Endothelial cell (in vitro differentiated cells): ENCODE results near the gene PCNX2. TPM values are rescaled to one million over a fixed set of nuclear protein-coding genes. Genes with fewer than 3 reads are reported as not detected.
A peak's percentile ranks its signal among the peaks of the same experiment; 100 is the strongest.
"Not testable (repeated sequence)": the region's sequence is repeated elsewhere in the genome, so short reads cannot be mapped to it uniquely, and the experiment has no call there.

Experiments used
- DNase-seq: peaks from one replicate; pipeline ENCODE4 v3.0.0; 2021; ENCODE audit warnings: low spot score
- H3K27ac Mint-ChIP-seq: one replicate; pipeline ENCODE4 v1.8.0; 2021; ENCODE audit warnings: mixed read lengths, inconsistent platforms; ENCODE audit not compliant: unreplicated experiment
- H3K27me3 Mint-ChIP-seq: one replicate; pipeline ENCODE4 v1.8.0; 2021; ENCODE audit warnings: mild to moderate bottlenecking, moderate library complexity, mixed read lengths, inconsistent platforms; ENCODE audit not compliant: unreplicated experiment
- H3K36me3 Mint-ChIP-seq: one replicate; pipeline ENCODE4 v1.8.0; 2021; ENCODE audit warnings: mild to moderate bottlenecking, low read depth, mixed read lengths, inconsistent platforms; ENCODE audit not compliant: unreplicated experiment
- H3K4me1 Mint-ChIP-seq: one replicate; pipeline ENCODE4 v1.8.0; 2021; ENCODE audit warnings: mild to moderate bottlenecking, mixed read lengths, inconsistent platforms; ENCODE audit not compliant: unreplicated experiment
- H3K4me3 Mint-ChIP-seq: one replicate; pipeline ENCODE4 v1.8.0; 2021; ENCODE audit warnings: mild to moderate bottlenecking, mixed read lengths, inconsistent platforms; ENCODE audit not compliant: unreplicated experiment
- H3K9me3 Mint-ChIP-seq: one replicate; pipeline ENCODE4 v1.8.0; 2021; ENCODE audit warnings: mixed read lengths, inconsistent platforms; ENCODE audit not compliant: unreplicated experiment
- total RNA-seq: library from RNA; stranded (reverse); fragmentation: NEBNext Ultra II Directional; extraction: Animal tissue kit (Norgen Biotek cat#: 25700); gene quantifications from one replicate; pipeline ENCODE4 v1.2.1, GENCODE V29; 2021; ENCODE audit not compliant: unreplicated experiment
- TF ChIP-seq, protein P1 (sequence below): fragments of 200-600 bp; sonication (generic); IDR thresholded peaks from one replicate; pipeline ENCODE4 v1.5.0; 2021; ENCODE audit warnings: antibody characterized with exemption; ENCODE audit not compliant: unreplicated experiment

The PCNX2 gene
- total RNA-seq, 1 donor from 2014 or later, result 24.0 TPM

DNA sequence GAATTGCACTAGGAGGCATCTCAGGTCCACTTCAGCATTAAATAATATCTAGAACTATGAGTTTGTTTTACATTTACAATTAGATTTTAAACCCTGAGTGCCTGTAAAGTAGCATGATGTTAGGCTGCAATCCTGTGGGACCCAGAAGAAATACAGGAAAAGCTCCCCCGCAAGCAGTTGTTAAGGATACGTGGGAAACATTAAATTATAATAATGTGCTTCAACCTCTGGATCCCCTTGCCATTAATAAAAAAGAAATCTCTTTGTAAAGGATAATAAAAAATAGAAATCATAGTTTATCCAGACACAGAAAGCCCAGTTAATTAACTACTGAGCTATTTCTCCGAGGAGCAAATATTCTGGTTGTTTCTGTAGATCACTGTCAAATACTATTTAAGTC is 106.0 kb downstream of the PCNX2 start:
- peaks cover 6% of the 10 kb centered on the region for H3K9me3 Mint-ChIP-seq
- peaks cover 2% of the 10 kb centered on the region for H3K27me3 Mint-ChIP-seq
- peaks cover 7% of the 10 kb centered on the region for H3K36me3 Mint-ChIP-seq
- peaks cover 16% of the 10 kb centered on the region for H3K4me1 Mint-ChIP-seq
- no peak overlapping the region for H3K27ac Mint-ChIP-seq
- TF ChIP-seq, protein P1, sequence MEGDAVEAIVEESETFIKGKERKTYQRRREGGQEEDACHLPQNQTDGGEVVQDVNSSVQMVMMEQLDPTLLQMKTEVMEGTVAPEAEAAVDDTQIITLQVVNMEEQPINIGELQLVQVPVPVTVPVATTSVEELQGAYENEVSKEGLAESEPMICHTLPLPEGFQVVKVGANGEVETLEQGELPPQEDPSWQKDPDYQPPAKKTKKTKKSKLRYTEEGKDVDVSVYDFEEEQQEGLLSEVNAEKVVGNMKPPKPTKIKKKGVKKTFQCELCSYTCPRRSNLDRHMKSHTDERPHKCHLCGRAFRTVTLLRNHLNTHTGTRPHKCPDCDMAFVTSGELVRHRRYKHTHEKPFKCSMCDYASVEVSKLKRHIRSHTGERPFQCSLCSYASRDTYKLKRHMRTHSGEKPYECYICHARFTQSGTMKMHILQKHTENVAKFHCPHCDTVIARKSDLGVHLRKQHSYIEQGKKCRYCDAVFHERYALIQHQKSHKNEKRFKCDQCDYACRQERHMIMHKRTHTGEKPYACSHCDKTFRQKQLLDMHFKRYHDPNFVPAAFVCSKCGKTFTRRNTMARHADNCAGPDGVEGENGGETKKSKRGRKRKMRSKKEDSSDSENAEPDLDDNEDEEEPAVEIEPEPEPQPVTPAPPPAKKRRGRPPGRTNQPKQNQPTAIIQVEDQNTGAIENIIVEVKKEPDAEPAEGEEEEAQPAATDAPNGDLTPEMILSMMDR, result no peak
- H3K4me3 Mint-ChIP-seq, result no peak overlapping the region
- no peak for DNase-seq

DNA sequence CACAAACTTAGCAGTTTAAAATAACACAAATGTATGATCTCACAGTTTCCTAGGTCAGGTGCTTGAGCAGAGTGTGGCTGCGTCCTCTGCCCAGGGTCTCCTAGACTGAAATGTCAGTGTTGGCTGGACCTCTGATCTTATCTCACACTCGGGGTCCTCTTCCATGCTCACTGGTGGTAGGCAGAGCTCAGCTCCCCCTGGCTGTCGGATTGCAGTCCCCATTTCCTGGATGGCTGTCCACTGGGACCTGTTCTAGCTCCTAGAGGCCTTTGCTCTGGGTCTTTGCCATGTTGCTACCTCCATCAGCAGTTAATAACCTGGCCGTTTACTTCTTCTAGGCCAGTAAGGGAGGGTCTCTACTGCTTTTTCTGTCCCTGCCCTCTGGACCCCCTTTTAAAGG is 107.5 kb downstream of the PCNX2 start:
- no peaks in the 10 kb centered on the region for H3K9me3 Mint-ChIP-seq
- TF ChIP-seq, protein P1, result no peak
- H3K36me3 Mint-ChIP-seq, result no peaks in the 10 kb centered on the region
- H3K27me3 Mint-ChIP-seq, result peaks cover 2% of the 10 kb centered on the region
- no peak overlapping the region for H3K4me3 Mint-ChIP-seq
- peaks cover 21% of the 10 kb centered on the region for H3K4me1 Mint-ChIP-seq
- DNase-seq, result no peak
- no peak overlapping the region for H3K27ac Mint-ChIP-seq

DNA sequence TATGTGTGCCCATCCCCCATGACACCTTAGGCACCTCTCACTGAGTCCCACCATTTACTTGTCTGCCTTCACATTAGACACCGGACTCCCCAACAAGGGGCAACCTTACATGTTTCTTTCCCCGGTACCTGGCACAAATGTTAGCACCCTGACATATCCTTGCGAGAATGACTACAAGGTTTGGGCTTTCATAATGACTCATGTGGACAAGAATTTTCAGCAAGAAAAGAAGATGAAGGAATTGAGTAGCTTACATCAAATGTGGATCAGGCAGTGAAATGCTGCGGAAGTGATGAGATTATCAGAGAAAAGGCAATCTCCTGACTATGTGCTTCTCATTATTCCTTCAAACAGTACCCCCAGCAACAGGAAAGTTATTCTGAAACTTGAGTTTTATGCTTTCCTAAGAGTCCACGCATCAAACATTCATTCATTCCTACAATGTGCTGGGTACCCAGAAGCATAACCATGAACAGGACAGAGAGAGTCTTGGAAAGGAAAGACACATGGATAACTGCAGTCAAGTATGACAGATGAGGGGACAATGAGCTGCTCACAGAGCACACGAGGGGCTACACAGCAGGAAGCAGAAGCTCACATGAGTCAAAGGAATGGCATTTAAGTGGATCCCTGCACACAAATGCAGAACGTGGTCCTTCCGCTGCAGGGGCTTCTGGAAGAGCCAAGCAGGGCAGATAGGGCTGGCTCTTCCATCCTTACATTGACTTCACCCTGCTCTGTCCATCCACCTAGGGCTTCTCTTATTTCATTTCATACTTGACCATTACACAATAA is 112.1 kb downstream of the PCNX2 start:
- DNase-seq, result no peak
- Mint-ChIP-seq H3K36me3 (peaks cover 21% of the 10 kb centered on the region), H3K27me3 (peaks cover 4% of the 10 kb centered on the region), H3K9me3 (no peaks in the 10 kb centered on the region), H3K4me3 (no peak overlapping the region), H3K27ac (no peak overlapping the region), H3K4me1 (peaks cover 24% of the 10 kb centered on the region)
- TF ChIP-seq, protein P1, result no peak

DNA sequence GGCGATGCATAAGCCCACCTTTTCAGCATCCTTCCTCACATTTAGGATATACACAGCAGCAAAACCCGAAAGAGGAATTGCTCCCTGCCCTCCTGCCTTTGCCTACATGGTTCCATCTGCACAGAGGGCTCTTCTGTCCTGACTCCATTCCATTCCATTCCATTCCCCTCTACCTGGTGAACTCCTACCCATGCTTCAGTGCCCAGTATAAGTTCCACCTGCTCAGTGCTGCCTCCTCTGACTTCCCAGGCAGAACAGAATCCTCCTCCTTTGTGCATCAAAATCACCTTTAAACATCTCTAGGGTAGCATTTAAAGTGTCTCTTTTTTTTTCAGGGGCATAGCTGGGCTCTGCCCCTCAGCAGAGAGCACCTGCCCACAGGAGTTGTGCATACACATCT is 112.9 kb downstream of the PCNX2 start:
- H3K4me1 Mint-ChIP-seq, result peaks cover 24% of the 10 kb centered on the region
- H3K27me3 Mint-ChIP-seq, result peaks cover 4% of the 10 kb centered on the region
- TF ChIP-seq, protein P1, result no peak
- DNase-seq, result no peak
- H3K36me3 Mint-ChIP-seq, result peaks cover 30% of the 10 kb centered on the region
- H3K4me3 Mint-ChIP-seq, result no peak overlapping the region
- H3K9me3 Mint-ChIP-seq, result no peaks in the 10 kb centered on the region
- H3K27ac Mint-ChIP-seq, result no peak overlapping the region

DNA sequence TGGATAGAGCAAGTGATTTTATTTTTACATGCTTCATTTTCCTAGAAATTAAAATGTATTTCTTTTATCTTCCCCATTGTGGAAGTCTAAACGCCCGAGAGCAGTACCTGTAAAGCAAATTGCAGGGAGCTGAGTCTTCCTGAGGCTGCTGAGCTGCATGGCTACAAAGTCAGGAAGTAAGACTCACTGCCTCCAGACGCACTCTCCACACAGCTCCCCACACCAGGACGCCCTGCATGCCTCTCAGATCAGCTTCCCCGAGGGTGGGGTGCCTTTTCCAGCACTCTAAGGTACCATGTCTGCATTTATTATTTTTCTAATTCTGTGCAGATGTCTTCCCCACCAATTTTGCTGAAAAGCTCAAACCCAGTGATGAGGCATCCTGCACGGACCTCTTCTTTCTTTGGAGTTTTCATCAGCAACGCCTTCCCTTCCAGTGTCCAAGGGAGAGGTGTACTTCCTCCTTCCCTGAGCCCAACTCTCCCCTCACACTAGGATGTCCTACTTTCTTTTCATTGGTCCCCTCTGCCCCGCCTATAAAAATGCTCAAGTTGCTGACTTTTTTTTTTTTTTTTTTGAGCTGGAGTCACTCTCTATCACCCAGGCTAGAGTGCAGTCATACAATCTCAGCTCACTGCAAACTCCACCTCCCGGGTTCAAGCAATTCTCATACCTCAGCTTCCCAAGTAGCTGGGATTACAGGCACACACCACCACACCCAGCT is 114.7 kb downstream of the PCNX2 start:
- Mint-ChIP-seq H3K27me3 (peaks cover 4% of the 10 kb centered on the region), H3K36me3 (peaks cover 44% of the 10 kb centered on the region), H3K4me1 (peaks cover 25% of the 10 kb centered on the region), H3K9me3 (peaks cover 4% of the 10 kb centered on the region), H3K27ac (peak overlapping the region; percentile 52), H3K4me3 (peak overlapping the region; percentile 52)
- DNase-seq, result no peak
- TF ChIP-seq, protein P1, result no peak

DNA sequence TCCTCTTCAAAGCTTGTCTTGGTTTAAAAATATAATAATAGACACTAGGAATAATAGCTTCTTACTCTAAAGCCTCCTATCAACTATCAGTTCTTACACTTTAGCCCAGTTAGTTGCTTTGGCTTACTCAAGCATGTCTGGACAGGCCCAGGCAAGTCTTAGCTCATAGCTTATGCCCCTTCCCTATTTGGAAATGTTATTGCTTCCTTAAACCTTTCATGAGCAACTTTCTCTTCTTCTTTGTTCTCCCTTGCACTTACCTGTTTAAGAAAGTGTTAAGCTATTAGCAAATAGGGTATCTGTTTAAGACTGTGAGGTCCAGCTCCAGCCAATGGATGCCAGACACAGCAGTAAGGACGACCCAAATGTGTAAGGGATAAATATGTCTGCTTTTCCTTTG is 115.9 kb downstream of the PCNX2 start:
- Mint-ChIP-seq H3K27ac (peak overlapping the region; percentile 84), H3K36me3 (peaks cover 44% of the 10 kb centered on the region), H3K4me1 (peaks cover 25% of the 10 kb centered on the region)

More for the DNA sequence above, 115.9 kb downstream of the PCNX2 start:
- H3K9me3 Mint-ChIP-seq, H3K27me3 Mint-ChIP-seq, DNase-seq, H3K4me3 Mint-ChIP-seq: not testable (repeated sequence)
